ENCODE data around the gene CCDC85C. TPM values are rescaled to one million over a fixed set of nuclear protein-coding genes. Genes with fewer than 3 reads are reported as not detected.

The CCDC85C gene
- total and polyA plus RNA-seq, 10 of the 15 experiments (the other 5 are each of a cell fraction or from before 2014, with no cell fraction given): 0.03 to 3.6 (median 1.1) TPM

GRCh38 chr14:99578541-99579101 lies 25.4 kb downstream of the CCDC85C start:
- in situ Hi-C loops (cut with MboI): no loop called here
- no peak for TF ChIP-seq SMAD1 (IDR thresholded peaks at IDR 0.05; ENCODE audit: low read depth, partially characterized antibody)
- no peak for TF ChIP-seq RELA (IDR thresholded peaks at IDR 0.05; ENCODE audit: borderline replicate concordance, partially characterized antibody)
- no peak for TF ChIP-seq MXI1 (IDR thresholded peaks at IDR 0.05; ENCODE audit: low read depth, low read length)
- TF ChIP-seq, protein P1, sequence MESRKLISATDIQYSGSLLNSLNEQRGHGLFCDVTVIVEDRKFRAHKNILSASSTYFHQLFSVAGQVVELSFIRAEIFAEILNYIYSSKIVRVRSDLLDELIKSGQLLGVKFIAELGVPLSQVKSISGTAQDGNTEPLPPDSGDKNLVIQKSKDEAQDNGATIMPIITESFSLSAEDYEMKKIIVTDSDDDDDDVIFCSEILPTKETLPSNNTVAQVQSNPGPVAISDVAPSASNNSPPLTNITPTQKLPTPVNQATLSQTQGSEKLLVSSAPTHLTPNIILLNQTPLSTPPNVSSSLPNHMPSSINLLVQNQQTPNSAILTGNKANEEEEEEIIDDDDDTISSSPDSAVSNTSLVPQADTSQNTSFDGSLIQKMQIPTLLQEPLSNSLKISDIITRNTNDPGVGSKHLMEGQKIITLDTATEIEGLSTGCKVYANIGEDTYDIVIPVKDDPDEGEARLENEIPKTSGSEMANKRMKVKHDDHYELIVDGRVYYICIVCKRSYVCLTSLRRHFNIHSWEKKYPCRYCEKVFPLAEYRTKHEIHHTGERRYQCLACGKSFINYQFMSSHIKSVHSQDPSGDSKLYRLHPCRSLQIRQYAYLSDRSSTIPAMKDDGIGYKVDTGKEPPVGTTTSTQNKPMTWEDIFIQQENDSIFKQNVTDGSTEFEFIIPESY (IDR thresholded peaks at IDR 0.05): no peak
- TF ChIP-seq NBN (IDR thresholded peaks at IDR 0.05): no peak
- no peak overlapping the region for H3K27ac ChIP-seq (ENCODE audit: control insufficient read depth, insufficient read depth)
- no peak overlapping the region for H3K4me3 ChIP-seq
- intact Hi-C loops (cut with micrococcal nuclease; ENCODE audit: unreplicated experiment): no loop called here
- no peaks in the 10 kb centered on the region for H3K79me2 ChIP-seq (ENCODE audit: control insufficient read depth, insufficient read depth, low read length)
- H3K4me2 ChIP-seq (ENCODE audit: control insufficient read depth, insufficient read depth): no peak overlapping the region
- no peak overlapping the region for H2AFZ ChIP-seq (ENCODE audit: control insufficient read depth, low read depth, low read length)
- ChIA-PET CTCF (interaction anchor here (1.0 kb wide), 1 partner anchor 44 kb away, joined by 3 read pairs; no protein-coding TSS in a partner anchor), POLR2A (no interaction called here), SMC1A (ENCODE audit: uncharacterized antibody, unreplicated experiment) (no interaction called here), RAD21 (ENCODE audit: unreplicated experiment) (no interaction called here)
- BruUV-seq (replicated peaks): no TSS peak
- H3K9ac ChIP-seq (ENCODE audit: control insufficient read depth, insufficient read depth, low read length): no peak overlapping the region
- 42% methylated on average over 12 of the region's 12 CpGs for WGBS (ENCODE audit: insufficient coverage, insufficient replicate concordance, low lambda C conversion rate, missing lambda C conversion rate)
- H3K9me3 ChIP-seq (replicated peaks; ENCODE audit: control insufficient read depth, insufficient read depth, low read length): no peaks in the 10 kb centered on the region
- FAIRE-seq: no peak
- H3K27me3 ChIP-seq (replicated peaks in 1 of 2; ENCODE audit: control insufficient read depth in 2 of 2, insufficient read depth in 2 of 2, low read length in 1 of 2): no peaks in the 10 kb centered on the region
- no peaks in the 10 kb centered on the region for H3K36me3 ChIP-seq (ENCODE audit: control insufficient read depth in 2 of 2, insufficient read depth in 2 of 2, low read length in 1 of 2)
- no peak for DNase-seq (ENCODE audit: low read depth, low spot score)
- no peaks in the 10 kb centered on the region for H3K4me1 ChIP-seq (ENCODE audit: control insufficient read depth, insufficient read depth, low read length)
- no peaks in the 10 kb centered on the region for H4K20me1 ChIP-seq (ENCODE audit: control insufficient read depth, insufficient read depth)
- no peak for ATAC-seq

Measured in GM12878 (cell line).